RWPE1 (cell line): ENCODE results near the gene MRPL45.

Experiments
- CTCF ChIA-PET: fragments of 350-600 bp; sonication (Branson Sonifier 250); formaldehyde crosslinking; extraction: SDS; loops from one replicate; lab custom pipeline; 2021; lab: Yijun Ruan, JAX
- POLR2A ChIA-PET: fragments of 400-600 bp; formaldehyde crosslinking; extraction: SDS; loops from one replicate; lab custom pipeline; 2020; ENCODE audit warnings: antibody characterized with exemption; ENCODE audit not compliant: low non-redundant PET; lab: Yijun Ruan, JAX
- DNase-seq: peaks from one replicate; pipeline ENCODE4 v3.0.0; 2012; ENCODE audit warnings: low spot score
- H3K27ac ChIP-seq: fragments of 450-650 bp; 2 replicates; pipeline ENCODE4 v1.5.1; 2017
- TF ChIP-seq, protein P1 (sequence below): fragments of 450-650 bp; conservative IDR thresholded peaks from 2 replicates; pipeline ENCODE4 v1.5.1; 2017; ENCODE audit warnings: low read depth, mild to moderate bottlenecking

The MRPL45 gene

GRCh38 chr17:38324772-38325171 is 27.8 kb downstream of the MRPL45 start:
- DNase-seq = no peak
- no peak overlapping the region for H3K27ac ChIP-seq
- ChIA-PET CTCF (interaction anchor here (1.4 kb wide), 1 partner anchor 8 kb away, joined by 5 read pairs; no protein-coding TSS in a partner anchor), POLR2A (no interaction called here)
- TF ChIP-seq, protein P1, sequence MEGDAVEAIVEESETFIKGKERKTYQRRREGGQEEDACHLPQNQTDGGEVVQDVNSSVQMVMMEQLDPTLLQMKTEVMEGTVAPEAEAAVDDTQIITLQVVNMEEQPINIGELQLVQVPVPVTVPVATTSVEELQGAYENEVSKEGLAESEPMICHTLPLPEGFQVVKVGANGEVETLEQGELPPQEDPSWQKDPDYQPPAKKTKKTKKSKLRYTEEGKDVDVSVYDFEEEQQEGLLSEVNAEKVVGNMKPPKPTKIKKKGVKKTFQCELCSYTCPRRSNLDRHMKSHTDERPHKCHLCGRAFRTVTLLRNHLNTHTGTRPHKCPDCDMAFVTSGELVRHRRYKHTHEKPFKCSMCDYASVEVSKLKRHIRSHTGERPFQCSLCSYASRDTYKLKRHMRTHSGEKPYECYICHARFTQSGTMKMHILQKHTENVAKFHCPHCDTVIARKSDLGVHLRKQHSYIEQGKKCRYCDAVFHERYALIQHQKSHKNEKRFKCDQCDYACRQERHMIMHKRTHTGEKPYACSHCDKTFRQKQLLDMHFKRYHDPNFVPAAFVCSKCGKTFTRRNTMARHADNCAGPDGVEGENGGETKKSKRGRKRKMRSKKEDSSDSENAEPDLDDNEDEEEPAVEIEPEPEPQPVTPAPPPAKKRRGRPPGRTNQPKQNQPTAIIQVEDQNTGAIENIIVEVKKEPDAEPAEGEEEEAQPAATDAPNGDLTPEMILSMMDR = no peak

GRCh38 chr17:38325221-38325851 is 28.4 kb downstream of the MRPL45 start:
- DNase-seq = no peak
- H3K27ac ChIP-seq = no peak overlapping the region
- TF ChIP-seq, protein P1 = no peak
- ChIA-PET POLR2A (no interaction called here), CTCF (interaction anchor here (1.4 kb wide), 1 partner anchor 8 kb away, joined by 5 read pairs; no protein-coding TSS in a partner anchor)

DNA sequence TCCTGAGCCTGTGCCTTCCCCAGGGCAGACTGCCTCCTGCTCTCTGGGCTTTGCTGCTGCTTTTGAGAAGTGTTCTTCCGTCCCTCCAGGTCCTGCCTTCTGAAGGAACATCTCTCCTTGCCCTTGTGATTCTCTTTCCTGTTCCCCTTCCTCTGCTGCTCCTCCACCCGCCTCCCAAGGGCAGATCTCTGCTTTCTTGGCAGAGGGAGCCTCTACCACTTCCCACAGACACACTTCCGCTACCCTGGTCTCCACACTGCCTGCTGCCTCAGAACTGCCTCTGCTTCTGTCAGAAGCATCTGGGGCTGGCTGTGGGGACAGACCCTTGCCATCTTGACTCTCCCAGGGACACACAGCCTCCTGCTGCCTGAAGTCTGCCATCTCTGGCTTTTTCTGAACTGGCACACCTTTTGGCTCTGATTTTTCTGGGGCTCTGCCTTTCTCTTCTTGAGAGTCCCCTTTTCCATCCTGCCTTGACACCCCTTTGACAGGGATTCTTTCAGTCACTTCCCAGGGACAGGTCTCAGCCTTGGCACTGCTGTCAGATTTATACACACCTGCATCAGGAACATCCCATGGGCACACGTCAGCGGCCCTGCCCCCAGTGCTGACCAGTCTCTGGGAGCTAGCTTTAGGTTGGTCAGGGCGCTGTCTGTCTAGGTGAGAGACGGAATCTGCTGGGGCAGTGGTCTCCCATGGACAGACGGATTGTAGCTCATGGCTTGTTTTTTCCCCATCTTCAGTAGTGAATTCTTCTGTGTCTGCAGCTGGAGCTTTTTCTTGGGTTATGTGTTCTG is 30.2 kb downstream of the MRPL45 start:
- TF ChIP-seq, protein P1 = no peak
- no peak overlapping the region for H3K27ac ChIP-seq
- DNase-seq = no peak
- POLR2A ChIA-PET = no interaction called here
- CTCF ChIA-PET = interaction anchor here (1.2 kb wide), 1 partner anchor 22 kb away, joined by 3 read pairs; no protein-coding TSS in a partner anchor

DNA sequence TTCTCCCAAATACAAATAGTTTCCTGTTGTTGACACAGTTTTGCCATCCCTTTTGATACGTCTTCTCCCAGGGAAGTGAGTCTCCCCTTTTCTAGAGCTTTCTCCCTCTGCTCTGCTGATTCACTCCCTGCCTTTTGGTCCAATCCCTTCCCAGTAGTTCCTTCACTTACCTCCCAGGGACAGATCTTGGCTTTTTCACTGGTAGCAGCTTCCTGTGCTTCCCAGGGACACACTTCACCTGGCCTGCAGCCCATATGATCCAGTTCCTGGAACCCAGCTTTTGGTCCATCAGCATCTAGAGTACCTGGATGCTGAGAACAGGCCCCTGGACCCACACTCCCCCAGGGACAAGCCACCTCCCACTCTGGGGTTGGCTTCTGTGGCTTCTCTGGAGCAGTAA is 31.0 kb downstream of the MRPL45 start:
- TF ChIP-seq, protein P1 = no peak
- no peak overlapping the region for H3K27ac ChIP-seq
- DNase-seq = no peak
- CTCF ChIA-PET = no interaction called here
- POLR2A ChIA-PET = interaction anchor here (0.6 kb wide), 1 partner anchor 11 kb away, joined by 3 read pairs; no protein-coding TSS in a partner anchor

- DNase-seq = no peak
- TF ChIP-seq, protein P1 = no peak
- POLR2A ChIA-PET = no interaction called here
These were observed 31.7 kb downstream of the MRPL45 start for GRCh38 chr17:38328620-38329019.

DNA sequence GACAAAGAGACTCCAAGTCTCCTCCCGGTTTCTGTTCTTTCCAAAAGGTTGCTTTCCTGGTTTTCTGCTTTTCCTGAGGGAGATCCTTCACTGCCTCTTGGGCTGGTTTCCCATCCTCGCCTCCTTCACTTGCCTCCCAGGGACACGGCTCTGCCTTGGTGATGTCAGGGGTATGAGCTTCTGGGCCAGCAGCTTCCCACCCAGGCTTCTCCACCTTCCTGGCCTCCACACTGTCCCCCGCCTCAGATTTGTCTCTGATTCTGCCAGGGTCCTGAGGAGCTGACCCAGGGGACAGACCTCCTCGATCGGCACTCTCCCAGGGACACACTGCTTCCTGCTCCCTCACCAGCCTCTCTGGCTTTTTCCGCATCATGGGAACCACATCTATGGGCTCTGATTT is 32.3 kb downstream of the MRPL45 start:
- TF ChIP-seq, protein P1 = no peak
- ChIA-PET POLR2A (no interaction called here), CTCF (no interaction called here)
- H3K27ac ChIP-seq = no peak overlapping the region
- DNase-seq = no peak

More at GRCh38 chr17:38328620-38329019, 31.7 kb downstream of the MRPL45 start:
- H3K27ac ChIP-seq = no peak overlapping the region
- CTCF ChIA-PET = no interaction called here
